ENCODE measurements around the gene EP400.

DNA sequence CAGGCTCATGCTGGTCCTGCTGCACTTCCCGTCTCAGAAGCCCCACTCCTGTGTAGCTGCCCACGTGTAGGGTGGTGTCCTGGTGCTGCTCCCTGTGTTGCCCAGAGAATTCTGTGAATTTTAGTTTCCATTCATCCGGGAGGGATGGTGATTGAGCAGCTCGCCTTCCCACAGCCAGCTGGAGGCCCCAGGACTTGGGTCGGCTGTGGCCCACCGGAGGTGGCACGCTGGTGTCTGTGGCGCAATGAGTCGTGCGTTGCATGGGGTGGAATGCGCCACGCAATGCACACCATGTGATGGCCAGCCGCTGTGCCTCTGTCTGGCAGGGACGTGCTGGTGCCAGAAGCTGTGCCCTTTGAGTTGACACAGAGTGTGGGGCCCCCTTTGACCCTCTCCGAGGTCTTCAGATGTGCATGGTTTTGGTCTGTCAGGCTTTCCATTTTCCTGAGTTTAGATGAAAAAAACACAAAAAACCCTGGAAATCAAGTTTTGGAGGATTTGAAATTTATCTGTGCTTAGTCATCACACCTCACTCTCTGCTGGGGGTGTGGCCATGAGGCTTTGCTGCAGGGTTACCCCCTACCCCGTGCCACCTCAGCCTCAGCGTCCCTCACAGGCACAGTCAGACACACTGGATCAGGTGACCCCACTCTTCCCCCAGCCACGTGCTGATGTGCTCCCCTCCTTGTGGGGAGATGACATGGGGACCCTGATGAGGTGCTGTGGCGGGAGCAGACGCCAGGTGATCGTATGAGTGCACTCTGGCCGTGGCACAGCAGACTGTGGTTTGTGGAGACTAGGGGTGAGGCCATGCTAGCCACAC, 64.6 kb downstream of the EP400 start:
- TF ChIP-seq, protein P1, sequence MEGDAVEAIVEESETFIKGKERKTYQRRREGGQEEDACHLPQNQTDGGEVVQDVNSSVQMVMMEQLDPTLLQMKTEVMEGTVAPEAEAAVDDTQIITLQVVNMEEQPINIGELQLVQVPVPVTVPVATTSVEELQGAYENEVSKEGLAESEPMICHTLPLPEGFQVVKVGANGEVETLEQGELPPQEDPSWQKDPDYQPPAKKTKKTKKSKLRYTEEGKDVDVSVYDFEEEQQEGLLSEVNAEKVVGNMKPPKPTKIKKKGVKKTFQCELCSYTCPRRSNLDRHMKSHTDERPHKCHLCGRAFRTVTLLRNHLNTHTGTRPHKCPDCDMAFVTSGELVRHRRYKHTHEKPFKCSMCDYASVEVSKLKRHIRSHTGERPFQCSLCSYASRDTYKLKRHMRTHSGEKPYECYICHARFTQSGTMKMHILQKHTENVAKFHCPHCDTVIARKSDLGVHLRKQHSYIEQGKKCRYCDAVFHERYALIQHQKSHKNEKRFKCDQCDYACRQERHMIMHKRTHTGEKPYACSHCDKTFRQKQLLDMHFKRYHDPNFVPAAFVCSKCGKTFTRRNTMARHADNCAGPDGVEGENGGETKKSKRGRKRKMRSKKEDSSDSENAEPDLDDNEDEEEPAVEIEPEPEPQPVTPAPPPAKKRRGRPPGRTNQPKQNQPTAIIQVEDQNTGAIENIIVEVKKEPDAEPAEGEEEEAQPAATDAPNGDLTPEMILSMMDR (tag by site-specific recombination; IDR thresholded peaks at IDR 0.05): no peak
- TF ChIP-seq MEIS1 (CRISPR knock-in tag; IDR thresholded peaks at IDR 0.05; ENCODE audit: borderline replicate concordance) (no peak), ZNF530 (tag by site-specific recombination; IDR thresholded peaks at IDR 0.05; ENCODE audit: low read depth) (no peak), ZBTB7A (tag by site-specific recombination; IDR thresholded peaks at IDR 0.05; ENCODE audit: low read depth) (no peak), ZNF654 (tag by site-specific recombination; IDR thresholded peaks at IDR 0.05; ENCODE audit: low read depth) (no peak), GFI1B (tag by site-specific recombination; IDR thresholded peaks at IDR 0.05) (no peak), ZNF350 (tag by site-specific recombination; IDR thresholded peaks at IDR 0.05) (no peak)
- TF ChIP-seq, protein P2, sequence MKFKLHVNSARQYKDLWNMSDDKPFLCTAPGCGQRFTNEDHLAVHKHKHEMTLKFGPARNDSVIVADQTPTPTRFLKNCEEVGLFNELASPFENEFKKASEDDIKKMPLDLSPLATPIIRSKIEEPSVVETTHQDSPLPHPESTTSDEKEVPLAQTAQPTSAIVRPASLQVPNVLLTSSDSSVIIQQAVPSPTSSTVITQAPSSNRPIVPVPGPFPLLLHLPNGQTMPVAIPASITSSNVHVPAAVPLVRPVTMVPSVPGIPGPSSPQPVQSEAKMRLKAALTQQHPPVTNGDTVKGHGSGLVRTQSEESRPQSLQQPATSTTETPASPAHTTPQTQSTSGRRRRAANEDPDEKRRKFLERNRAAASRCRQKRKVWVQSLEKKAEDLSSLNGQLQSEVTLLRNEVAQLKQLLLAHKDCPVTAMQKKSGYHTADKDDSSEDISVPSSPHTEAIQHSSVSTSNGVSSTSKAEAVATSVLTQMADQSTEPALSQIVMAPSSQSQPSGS (tag by site-specific recombination; IDR thresholded peaks at IDR 0.05; ENCODE audit: low read depth): no peak
- TF ChIP-seq, protein P3, sequence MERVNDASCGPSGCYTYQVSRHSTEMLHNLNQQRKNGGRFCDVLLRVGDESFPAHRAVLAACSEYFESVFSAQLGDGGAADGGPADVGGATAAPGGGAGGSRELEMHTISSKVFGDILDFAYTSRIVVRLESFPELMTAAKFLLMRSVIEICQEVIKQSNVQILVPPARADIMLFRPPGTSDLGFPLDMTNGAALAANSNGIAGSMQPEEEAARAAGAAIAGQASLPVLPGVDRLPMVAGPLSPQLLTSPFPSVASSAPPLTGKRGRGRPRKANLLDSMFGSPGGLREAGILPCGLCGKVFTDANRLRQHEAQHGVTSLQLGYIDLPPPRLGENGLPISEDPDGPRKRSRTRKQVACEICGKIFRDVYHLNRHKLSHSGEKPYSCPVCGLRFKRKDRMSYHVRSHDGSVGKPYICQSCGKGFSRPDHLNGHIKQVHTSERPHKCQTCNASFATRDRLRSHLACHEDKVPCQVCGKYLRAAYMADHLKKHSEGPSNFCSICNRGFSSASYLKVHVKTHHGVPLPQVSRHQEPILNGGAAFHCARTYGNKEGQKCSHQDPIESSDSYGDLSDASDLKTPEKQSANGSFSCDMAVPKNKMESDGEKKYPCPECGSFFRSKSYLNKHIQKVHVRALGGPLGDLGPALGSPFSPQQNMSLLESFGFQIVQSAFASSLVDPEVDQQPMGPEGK (tag by site-specific recombination; IDR thresholded peaks at IDR 0.05): no peak
